Karpas-422 (cell line): Measurements from ENCODE around the gene PEX26. TPM values are rescaled to one million over a fixed set of nuclear protein-coding genes. Genes with fewer than 3 reads are reported as not detected.
"Not testable (repeated sequence)": the region's sequence is repeated elsewhere in the genome, so short reads cannot be mapped to it uniquely, and the experiment has no call there.

Experiments used
- DNase-seq: peaks from one replicate; pipeline ENCODE4 v3.0.0-alpha.2; 2015
- H2AFZ ChIP-seq: fragments of 200-600 bp; sonication (generic); 2 replicates; pipeline ENCODE4 v1.6.1; 2014; ENCODE audit warnings: antibody characterized with exemption, low read length, mixed read lengths
- H3K27ac ChIP-seq: fragments of 200-600 bp; sonication (generic); 2 replicates; pipeline ENCODE4 v1.5.1; 2014; ENCODE audit warnings: mild to moderate bottlenecking, low read length, moderate library complexity
- H3K27me3 ChIP-seq: fragments of 200-600 bp; sonication (generic); 2 replicates; pipeline ENCODE4 v1.6.1; 2014; ENCODE audit warnings: low read length, mixed read lengths
- H3K36me3 ChIP-seq: fragments of 200-600 bp; sonication (generic); 2 replicates; pipeline ENCODE4 v1.6.1; 2014; ENCODE audit warnings: low read length, mixed read lengths; ENCODE audit not compliant: insufficient read depth
- H3K4me1 ChIP-seq: fragments of 200-600 bp; sonication (generic); 2 replicates; pipeline ENCODE4 v1.6.1; 2014; ENCODE audit warnings: mild to moderate bottlenecking, low read length, mixed read lengths
- H3K4me2 ChIP-seq: fragments of 200-600 bp; sonication (generic); 2 replicates; pipeline ENCODE4 v1.6.1; 2014; ENCODE audit warnings: low read length, low read depth, mild to moderate bottlenecking; ENCODE audit not compliant: poor library complexity, severe bottlenecking
- H3K4me3 ChIP-seq: fragments of 200-600 bp; sonication (generic); 2 replicates; pipeline ENCODE4 v1.5.1; 2014; ENCODE audit warnings: mild to moderate bottlenecking, antibody characterized with exemption, low read length, mixed read lengths
- H3K79me2 ChIP-seq: fragments of 200-600 bp; sonication (generic); 2 replicates; pipeline ENCODE4 v1.6.1; 2014; ENCODE audit warnings: mild to moderate bottlenecking, low read length, mixed read lengths
- H3K9ac ChIP-seq: fragments of 200-600 bp; sonication (generic); 2 replicates; pipeline ENCODE4 v1.6.0; 2014; ENCODE audit warnings: low read length
- H3K9me2 ChIP-seq: fragments of 200-600 bp; sonication (generic), shearing (Covaris generic); replicated peaks from 2 replicates; pipeline ENCODE4 v1.6.0; 2014; ENCODE audit warnings: mild to moderate bottlenecking, low read length, moderate library complexity; ENCODE audit not compliant: insufficient read depth
- H3K9me3 ChIP-seq: fragments of 300-700, 200-600 bp; sonication (generic); 2 replicates; pipeline ENCODE4 v1.6.1; 2014; ENCODE audit warnings: low read length, mixed read lengths
- H4K20me1 ChIP-seq: fragments of 200-600 bp; sonication (generic); 2 replicates; pipeline ENCODE4 v1.6.1; 2014; ENCODE audit warnings: mild to moderate bottlenecking, antibody characterized with exemption, low read length, low read depth; ENCODE audit not compliant: insufficient read depth
- total RNA-seq: library from RNA; depleted of rRNA; stranded (reverse); fragments of >200 nt; shearing (Covaris generic); gene quantifications from 2 replicates; pipeline ENCODE4 v1.2.3, GENCODE V29; 2014; ENCODE audit warnings: low replicate concordance

PEX26 gene
- total RNA-seq, 1 experiment from 2014 or later, result 22.4 TPM

DNA sequence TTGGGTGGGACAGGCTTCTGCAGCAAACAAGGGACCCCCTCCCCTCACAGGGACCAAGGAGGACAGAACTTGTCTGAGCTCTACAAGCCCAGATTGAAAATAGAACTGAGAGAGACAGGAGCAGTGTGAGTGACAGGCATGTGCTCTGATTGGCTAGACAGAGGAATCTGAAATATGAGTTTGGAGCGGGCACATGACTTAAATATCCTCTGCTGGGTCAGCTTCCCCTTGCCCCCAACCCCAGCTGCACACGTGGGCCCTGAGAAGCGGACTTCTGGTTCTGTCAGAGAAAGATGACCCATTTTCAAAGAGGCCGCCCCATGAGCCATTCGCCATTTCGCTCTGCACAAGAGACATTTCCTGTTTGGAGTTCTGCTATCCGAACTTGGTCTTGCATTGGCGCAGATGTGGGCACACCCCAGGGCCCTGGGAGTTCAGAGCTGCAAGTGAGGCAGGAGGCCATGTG lies 38.1 kb downstream of the PEX26 start:
- no peaks in the 10 kb centered on the region for H3K27me3 ChIP-seq
- H3K9ac ChIP-seq, result no peak overlapping the region
- H3K36me3 ChIP-seq, result no peaks in the 10 kb centered on the region
- H3K4me2 ChIP-seq, result no peak overlapping the region
- no peaks in the 10 kb centered on the region for H3K9me2 ChIP-seq
- no peak overlapping the region for H2AFZ ChIP-seq
- H3K27ac ChIP-seq, result no peak overlapping the region
- H4K20me1 ChIP-seq, result 0 out of 2 replicates have a peak, but pooled peaks cover 8% of the 10 kb centered on the region
- no peaks in the 10 kb centered on the region for H3K9me3 ChIP-seq
- no peaks in the 10 kb centered on the region for H3K79me2 ChIP-seq
- H3K4me3 ChIP-seq, result no peak overlapping the region
- no peak for DNase-seq
- H3K4me1 ChIP-seq, result peaks cover 3% of the 10 kb centered on the region

DNA sequence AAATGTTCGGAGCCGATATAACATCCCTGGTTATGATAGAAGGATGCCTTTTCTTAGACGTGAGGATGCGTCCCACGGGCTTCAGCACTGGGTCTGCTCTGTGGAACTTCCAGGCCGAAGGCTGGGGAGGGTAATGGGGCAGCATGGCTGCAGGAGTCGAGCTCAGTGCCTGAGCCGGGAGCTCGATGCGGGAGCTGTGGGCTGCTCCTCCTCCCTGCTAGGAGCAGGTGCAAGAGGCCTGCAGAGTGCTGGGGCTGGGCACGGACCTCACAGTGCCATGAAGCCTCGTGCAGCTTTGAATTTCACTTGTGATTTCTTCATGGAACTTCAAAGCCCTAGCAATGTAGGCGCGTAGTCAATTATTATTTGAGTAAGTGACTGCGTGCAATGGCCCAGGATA lies 38.8 kb downstream of the PEX26 start:
- no peaks in the 10 kb centered on the region for H3K4me1 ChIP-seq
- H3K4me2 ChIP-seq, result no peak overlapping the region
- H3K4me3 ChIP-seq, result no peak overlapping the region
- H4K20me1 ChIP-seq, result 0 out of 2 replicates have a peak, but pooled peaks cover 14% of the 10 kb centered on the region
- no peaks in the 10 kb centered on the region for H3K79me2 ChIP-seq
- no peak for DNase-seq
- H3K27me3 ChIP-seq, result no peaks in the 10 kb centered on the region
- no peaks in the 10 kb centered on the region for H3K36me3 ChIP-seq
- H3K9me3 ChIP-seq, result no peaks in the 10 kb centered on the region
- H3K27ac ChIP-seq, result no peak overlapping the region
- no peak overlapping the region for H2AFZ ChIP-seq
- no peak overlapping the region for H3K9ac ChIP-seq
- no peaks in the 10 kb centered on the region for H3K9me2 ChIP-seq

GRCh38 chr22:18118345-18118915 lies 40.6 kb downstream of the PEX26 start:
- no peaks in the 10 kb centered on the region for H3K9me2 ChIP-seq
- H3K4me2 ChIP-seq, result no peak overlapping the region
- no peak overlapping the region for H3K4me3 ChIP-seq
- DNase-seq, result no peak
- no peaks in the 10 kb centered on the region for H3K9me3 ChIP-seq
- H3K27ac ChIP-seq, result no peak overlapping the region
- no peaks in the 10 kb centered on the region for H3K4me1 ChIP-seq
- H3K27me3 ChIP-seq, result no peaks in the 10 kb centered on the region
- no peaks in the 10 kb centered on the region for H3K79me2 ChIP-seq
- no peak overlapping the region for H2AFZ ChIP-seq
- H3K9ac ChIP-seq, result no peak overlapping the region
- 0 out of 2 replicates have a peak, but pooled peaks cover 14% of the 10 kb centered on the region for H4K20me1 ChIP-seq
- H3K36me3 ChIP-seq, result no peaks in the 10 kb centered on the region

DNA sequence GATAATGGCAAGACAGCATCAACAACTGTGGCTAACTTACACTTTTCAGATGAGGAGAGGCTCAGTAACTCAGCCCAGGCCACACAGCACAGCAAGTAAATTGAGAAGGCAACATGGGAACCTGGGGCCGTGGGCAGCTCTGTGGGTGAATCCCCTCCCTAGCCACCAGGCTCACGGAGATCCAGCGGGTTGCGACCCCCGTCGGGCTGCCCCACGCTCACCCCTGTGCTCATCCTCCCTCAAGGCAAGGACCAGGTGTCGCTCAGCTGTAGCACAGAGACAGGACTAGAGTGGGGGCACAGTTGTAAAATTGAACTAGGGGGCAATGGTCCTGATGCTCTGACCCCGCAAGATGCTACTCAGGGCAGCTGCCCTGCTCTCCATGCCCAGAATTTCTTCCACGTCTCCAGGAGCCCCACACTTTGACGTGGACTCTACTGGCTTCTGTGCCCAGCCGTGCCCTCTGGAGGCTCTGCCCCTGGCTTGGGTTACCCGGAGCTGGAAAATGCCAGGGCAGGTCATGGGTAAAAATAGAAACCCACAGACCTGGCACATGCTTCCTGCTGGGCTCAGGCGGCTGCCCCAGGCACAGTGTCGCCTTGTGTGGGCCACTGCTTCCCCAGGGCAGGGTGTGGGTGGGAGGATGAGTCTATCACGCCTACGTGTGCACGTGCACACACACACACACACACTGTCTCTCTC lies 41.8 kb downstream of the PEX26 start:
- H3K4me3 ChIP-seq, result no peak overlapping the region
- DNase-seq, result no peak

GRCh38 chr22:18120857-18121256 lies 43.1 kb downstream of the PEX26 start:
- Histone ChIP-seq H2AFZ (no peak overlapping the region), H3K27me3 (no peaks in the 10 kb centered on the region), H3K9me3 (no peaks in the 10 kb centered on the region), H3K36me3 (no peaks in the 10 kb centered on the region), H3K9ac (no peak overlapping the region), H4K20me1 (0 out of 2 replicates have a peak, but pooled peaks cover 14% of the 10 kb centered on the region), H3K9me2 (no peaks in the 10 kb centered on the region), H3K4me2 (no peak overlapping the region), H3K4me1 (no peaks in the 10 kb centered on the region), H3K27ac (no peak overlapping the region), H3K79me2 (no peaks in the 10 kb centered on the region), H3K4me3 (no peak overlapping the region)
- DNase-seq, result no peak

More for the DNA sequence above, 41.8 kb downstream of the PEX26 start:
- Histone ChIP-seq H3K36me3 (no peaks in the 10 kb centered on the region), H3K27me3 (no peaks in the 10 kb centered on the region), H4K20me1 (0 out of 2 replicates have a peak, but pooled peaks cover 14% of the 10 kb centered on the region), H3K9me2 (no peaks in the 10 kb centered on the region), H3K79me2 (no peaks in the 10 kb centered on the region), H2AFZ (no peak overlapping the region), H3K4me1 (no peaks in the 10 kb centered on the region), H3K4me2 (no peak overlapping the region), H3K27ac (no peak overlapping the region), H3K9ac (no peak overlapping the region), H3K9me3 (no peaks in the 10 kb centered on the region)

- Histone ChIP-seq H3K27ac (no peak overlapping the region), H3K79me2 (no peaks in the 10 kb centered on the region), H3K4me3 (no peak overlapping the region), H3K9ac (no peak overlapping the region), H2AFZ (no peak overlapping the region), H3K36me3 (no peaks in the 10 kb centered on the region), H4K20me1 (0 out of 2 replicates have a peak, but pooled peaks cover 12% of the 10 kb centered on the region), H3K27me3 (no peaks in the 10 kb centered on the region), H3K9me3 (no peaks in the 10 kb centered on the region), H3K9me2 (no peaks in the 10 kb centered on the region), H3K4me1 (no peaks in the 10 kb centered on the region), H3K4me2 (no peak overlapping the region)
- DNase-seq, result no peak
These were observed 43.7 kb downstream of the PEX26 start for GRCh38 chr22:18121506-18121905.

GRCh38 chr22:18121954-18122554 lies 44.3 kb downstream of the PEX26 start:
- Histone ChIP-seq H2AFZ (no peak overlapping the region), H3K4me2 (no peak overlapping the region), H3K27me3 (no peaks in the 10 kb centered on the region)

DNA sequence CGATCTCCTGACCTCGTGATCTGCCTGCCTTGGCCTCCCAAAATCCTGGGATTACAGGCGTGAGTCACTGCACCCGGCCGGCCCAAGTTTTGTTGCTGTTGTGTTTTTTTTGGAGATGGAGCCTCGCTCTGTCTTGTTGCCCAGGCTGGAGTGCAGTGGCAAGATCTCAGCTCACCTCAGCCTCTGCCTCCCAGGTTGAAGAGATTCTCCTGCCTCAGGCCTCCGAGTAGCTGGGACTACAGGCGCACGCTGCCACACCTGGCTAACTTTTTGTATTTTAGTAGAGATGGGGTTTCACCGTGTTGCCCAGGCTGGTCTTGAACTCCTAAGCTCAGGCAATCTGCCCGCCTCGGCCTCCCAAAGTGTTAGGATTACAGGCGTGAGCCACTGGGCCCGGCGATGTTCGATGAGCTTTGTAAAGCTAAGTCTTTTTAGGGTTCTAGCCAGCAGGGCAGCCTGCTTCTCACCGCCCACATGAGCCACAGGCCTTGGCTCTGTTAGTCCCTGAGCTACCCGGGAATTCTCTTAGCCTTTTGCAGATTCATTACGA lies 45.8 kb downstream of the PEX26 start:
- not testable (repeated sequence) for H3K9me3 ChIP-seq, H4K20me1 ChIP-seq, H2AFZ ChIP-seq, H3K4me3 ChIP-seq, H3K27me3 ChIP-seq, H3K9ac ChIP-seq, H3K36me3 ChIP-seq, DNase-seq, H3K79me2 ChIP-seq, H3K9me2 ChIP-seq, H3K4me1 ChIP-seq, H3K27ac ChIP-seq, H3K4me2 ChIP-seq

More at GRCh38 chr22:18121954-18122554, 44.3 kb downstream of the PEX26 start:
- no peak overlapping the region for H3K27ac ChIP-seq
- no peaks in the 10 kb centered on the region for H3K79me2 ChIP-seq
- no peak overlapping the region for H3K4me3 ChIP-seq
- no peak for DNase-seq
- no peaks in the 10 kb centered on the region for H3K36me3 ChIP-seq
- H3K9me3 ChIP-seq, result no peaks in the 10 kb centered on the region
- H3K9me2 ChIP-seq, result no peaks in the 10 kb centered on the region
- 0 out of 2 replicates have a peak, but pooled peaks cover 8% of the 10 kb centered on the region for H4K20me1 ChIP-seq
- H3K4me1 ChIP-seq, result no peaks in the 10 kb centered on the region
- no peak overlapping the region for H3K9ac ChIP-seq
